Raji (cell line): Measurements from ENCODE around the gene TEFM.

Source experiments
- POLR2A ChIP-seq: IDR thresholded peaks from 2 replicates; pipeline ENCODE4 v1.6.1; 2011; ENCODE audit warnings: low read depth, low read length, control low read depth; ENCODE audit not compliant: insufficient read depth

Gene TEFM

DNA sequence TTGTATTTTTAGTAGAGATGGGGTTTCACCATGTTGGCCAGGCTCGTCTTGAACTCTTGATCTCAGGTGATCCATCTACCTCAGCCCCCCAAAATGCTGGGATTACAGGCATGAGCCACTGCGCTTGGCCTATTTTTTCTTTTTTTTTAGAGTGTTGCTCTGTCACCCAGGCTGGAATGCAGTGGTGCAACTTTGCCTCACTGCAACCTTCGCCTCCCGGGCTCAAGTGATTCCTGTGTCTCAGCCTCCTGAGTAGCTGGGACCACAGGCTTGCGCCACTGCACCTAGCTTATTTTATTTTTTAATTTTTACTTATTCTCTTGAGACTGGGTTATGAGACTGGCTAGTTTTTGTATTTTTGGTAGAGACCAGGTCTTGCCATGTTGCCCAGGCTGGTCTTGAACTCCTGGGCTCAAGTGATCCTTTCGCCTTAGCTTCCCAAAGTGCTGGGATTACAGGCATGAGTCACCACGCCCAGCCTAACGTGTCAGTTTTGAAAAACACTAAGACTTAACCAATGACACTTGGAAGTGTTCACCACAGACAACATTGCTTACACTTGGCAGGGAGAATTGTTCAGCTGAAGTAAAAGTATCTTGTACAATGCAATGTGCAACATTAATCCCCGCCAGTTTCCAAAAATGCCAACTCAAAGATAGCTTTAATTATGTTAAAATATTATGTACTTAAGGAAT is 47.3 kb downstream of the TEFM start:
- TF ChIP-seq POLR2A, result no peak

DNA sequence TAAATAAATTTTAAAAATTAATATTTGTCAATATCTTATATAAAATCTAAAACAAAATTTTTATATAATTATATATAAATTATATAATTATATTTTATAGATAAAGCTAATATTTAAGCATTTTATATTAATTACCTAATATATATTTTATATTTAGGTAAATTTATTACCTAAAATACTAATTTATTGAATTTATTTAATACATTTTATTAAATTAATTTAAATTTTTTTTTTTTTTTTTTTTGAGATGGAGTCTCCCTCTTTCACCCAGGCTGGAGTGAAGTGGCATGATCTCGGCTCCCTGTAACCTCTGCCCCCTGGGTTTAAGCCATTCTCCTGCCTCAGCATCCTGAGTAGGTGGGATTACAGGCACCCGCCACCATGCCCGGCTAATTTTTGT is 51.9 kb downstream of the TEFM start:
- no peak for TF ChIP-seq POLR2A
